GM18861 (cell line): Measurements from ENCODE around the gene CITED2.
"Not testable (repeated sequence)": the region's sequence is repeated elsewhere in the genome, so short reads cannot be mapped to it uniquely, and the experiment has no call there.

ENCODE experiments used
- ATAC-seq: cut with Tn5 transposase; IDR thresholded peaks from one replicate; pipeline ENCODE4 v1.9.1; 2021; ENCODE audit not compliant: unreplicated experiment

Gene CITED2, protein sequence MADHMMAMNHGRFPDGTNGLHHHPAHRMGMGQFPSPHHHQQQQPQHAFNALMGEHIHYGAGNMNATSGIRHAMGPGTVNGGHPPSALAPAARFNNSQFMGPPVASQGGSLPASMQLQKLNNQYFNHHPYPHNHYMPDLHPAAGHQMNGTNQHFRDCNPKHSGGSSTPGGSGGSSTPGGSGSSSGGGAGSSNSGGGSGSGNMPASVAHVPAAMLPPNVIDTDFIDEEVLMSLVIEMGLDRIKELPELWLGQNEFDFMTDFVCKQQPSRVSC

DNA sequence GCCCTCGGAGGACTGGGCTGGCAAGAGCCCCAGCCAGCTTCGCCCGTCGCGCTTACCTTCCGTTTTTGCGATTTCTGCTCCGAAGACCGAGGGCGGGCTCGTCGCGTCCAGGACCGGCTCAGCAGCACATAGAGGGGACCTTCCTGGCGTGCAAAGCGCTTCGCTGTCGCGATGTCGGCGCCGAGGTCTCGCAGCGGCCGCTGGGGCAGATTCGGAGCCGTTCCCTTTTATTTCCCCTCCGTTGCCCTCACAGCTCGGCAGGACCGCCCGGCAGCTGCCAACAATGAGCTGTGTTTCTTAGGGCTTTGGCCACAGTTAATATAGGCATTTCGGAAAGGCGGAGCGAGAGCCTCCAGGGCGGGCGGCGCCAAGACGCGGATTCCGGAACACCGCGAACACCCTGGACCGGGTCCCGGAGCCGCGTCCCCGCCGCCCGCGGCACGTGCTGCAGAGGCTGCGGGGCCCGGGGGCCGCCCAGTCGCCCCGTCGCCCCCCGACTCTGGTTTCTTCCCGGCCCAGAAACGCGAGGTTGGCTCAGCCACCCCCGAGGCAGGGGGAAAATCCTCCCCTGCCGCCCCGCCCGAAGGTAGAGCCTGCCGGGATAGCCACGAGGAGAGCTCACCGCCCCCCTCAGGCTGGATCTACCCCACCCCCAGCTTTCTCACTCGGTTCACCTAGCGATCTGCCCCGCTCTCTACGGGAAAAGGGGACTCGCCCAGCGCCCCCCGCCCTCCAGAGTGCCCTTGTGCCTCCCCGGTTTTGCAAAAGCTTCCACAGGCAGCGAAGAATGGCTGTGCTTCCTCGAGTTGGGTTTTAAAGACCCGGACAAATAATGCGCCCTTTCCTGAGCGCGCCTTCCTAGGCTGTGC, at the start of gene CITED2:
TSS of gene CITED2 (minus strand) at position 292 of the 869 bp plus-strand sequence. CDS start 704 bp downstream, outside the sequence.
- peak; percentile 68 for ATAC-seq

DNA sequence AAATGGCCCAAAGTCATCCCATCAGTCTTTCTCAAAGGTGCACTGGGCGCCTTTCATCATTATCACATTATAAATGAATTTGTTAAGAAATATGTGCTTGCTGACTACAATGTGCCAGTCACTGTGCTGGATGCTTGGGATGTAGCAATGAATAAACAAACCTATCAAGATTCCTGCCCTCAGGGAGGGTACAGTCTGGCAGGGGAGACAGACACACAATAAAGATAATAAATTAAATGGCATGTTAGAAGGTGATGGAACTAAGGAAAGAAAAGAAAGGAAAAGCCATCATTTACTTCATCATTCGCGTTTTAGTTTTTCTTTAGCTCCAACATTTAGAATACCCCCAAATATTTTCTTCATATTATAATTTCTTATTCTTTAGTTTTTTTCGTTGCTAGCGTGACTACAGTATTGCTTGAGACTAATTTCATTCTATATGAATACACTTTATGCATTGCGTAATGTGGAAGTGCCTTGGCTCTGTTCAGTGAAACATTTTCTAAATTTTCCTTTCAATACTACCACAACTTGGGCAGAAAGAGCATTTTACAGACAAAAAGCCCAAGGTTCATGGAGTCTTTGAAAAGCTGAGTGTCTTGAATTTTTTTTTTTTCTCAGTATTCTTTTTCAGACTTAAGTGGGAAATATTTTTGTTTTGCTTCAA, 48.7 kb upstream of the CITED2 start:
- ATAC-seq: no peak

DNA sequence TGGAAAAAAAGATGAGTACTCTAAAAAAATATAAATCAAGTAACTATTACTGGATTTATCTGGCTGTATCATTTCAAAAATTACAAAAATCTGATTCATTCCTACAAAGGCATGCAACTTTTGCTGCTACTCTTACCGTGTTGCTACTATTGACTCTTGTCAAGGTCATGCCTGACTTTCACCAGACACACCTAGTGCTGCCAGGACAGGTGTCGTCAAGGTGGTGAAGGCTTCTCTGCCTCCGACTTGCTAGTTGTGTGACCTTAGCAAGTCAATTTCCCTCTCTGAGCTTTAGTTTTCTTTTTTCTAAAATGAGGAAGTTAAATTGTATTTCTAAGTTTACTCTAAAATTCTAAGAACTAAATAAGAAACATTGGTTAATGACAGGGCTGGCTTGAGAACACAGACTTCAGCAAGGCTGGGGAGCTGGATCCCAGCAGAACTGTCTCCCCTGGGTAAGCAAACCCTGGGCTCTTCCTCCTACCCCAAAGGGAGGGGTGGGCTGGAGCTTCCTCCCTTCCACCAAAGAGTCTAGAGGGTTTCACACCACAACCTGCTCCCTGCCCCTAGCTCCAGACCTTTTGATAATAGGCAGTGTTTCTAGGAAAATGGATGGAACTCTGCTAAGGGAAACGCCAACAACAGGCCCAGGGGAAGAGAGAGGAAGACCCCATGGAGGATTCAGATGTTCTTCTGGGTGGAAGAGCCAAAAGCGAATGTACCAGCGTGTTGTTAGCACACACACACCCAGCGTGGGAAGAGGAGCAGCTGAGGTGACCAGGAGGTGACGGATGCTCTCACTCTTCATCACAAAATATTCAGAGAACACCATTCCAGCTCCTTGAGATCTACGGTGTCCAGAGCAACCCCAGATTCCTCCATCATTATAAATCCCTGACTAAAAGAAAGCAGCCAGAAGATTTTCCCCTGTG, 47.9 kb upstream of the CITED2 start:
- no peak for ATAC-seq

DNA sequence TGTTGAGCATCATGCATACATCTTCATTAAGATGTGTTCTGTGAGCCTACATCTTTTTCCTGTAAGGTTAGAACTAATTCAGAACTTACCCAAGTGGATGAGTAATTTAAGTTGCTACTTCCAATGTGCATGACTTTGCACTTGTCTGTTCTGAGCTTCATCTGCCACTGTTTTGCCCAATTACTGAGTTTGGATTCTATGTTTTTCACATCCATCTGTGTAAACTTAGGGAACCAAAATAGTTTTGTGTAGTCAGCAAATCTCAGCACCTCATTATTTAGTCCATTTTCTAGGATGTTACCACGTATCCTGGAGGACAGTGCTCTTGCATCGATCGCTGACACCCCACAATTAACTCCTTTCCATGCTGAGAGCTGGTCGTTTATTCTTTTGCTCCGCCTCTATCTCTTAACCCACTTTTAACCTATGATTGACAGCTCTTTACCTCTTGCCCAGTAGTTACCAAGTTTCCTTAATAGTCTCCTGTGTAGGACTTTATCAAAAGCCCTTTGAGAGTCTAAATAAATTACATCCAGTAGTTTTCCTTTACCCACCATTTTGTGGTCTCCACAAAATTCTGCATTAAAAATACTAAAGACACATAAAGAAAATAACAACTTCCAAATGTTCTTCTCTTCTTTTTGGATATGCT, 44.2 kb upstream of the CITED2 start:
- ATAC-seq: no peak

DNA sequence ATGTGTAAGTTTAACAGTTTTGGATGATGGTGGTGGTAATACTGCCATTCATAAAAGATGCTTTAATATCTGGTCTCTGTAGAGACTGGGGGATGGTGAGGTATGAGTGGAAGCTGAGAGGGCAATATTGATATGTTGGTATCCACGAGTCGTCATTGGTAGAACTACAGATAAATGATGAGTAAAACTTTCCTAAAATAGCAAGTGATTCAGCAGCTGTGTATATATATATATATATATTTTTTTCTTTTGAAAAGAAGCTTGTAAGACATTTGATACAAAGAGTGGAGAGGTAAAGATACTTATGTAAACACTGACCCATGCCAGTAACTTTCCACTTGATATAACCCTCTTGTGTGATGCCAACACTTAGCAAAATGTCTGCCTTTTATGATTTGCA, 41.7 kb upstream of the CITED2 start:
- ATAC-seq: no peak

DNA sequence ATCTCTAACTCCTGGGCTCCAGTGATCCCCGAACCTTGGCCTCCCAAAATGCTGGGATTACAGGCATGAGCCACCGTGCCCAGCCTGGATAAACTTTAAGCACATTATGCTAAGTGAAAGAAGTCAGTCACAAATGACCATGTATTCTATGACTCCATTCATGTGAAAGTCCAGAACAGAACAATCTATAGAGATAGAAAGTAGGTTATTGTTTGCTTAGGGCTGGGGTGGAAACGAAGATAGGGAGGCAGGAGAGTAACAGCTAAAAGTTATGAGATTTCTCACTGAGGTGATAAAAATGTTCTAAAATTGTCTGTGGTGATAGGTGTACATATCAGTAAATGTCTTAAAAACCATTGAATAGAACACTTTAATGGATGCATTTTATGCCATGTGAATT, 40.9 kb upstream of the CITED2 start:
- no peak for ATAC-seq

DNA sequence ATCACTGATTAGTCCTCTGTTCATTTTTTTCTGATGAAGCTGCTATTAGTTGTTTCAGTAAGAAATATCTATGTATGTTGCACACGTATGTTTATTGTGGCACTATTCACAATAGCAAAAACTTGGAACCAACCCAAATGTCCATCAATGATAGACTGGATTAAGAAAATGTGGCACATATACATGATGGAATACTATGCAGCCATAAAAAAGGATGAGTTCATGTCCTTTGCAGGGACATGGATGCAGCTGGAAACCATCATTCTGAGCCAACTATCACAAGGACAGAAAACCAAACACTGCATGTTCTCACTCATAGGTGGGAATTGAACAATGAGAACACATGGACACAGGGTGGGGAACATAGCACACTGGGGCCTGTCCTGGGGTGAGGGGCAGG, 37.7 kb upstream of the CITED2 start:
- ATAC-seq: not testable (repeated sequence)

DNA sequence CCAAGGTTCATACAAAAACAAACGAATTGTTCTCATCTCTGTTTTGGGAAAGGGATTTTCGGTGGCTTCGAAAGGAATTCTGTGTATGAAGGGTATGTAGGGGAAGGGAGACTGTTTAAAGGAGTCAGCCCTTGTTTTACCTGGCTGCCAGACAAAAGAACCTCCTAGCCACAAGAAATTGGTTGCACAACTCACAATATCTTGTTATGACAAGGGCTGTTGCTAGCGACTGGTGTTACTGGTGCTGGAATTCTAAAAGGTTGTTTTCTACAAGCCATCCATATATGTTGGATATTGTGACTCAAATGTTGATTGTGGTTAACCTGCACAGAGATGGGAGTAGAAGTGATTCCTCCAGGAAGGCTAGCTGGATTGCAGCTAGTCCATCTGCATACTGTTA, 34.6 kb upstream of the CITED2 start:
- ATAC-seq: no peak

DNA sequence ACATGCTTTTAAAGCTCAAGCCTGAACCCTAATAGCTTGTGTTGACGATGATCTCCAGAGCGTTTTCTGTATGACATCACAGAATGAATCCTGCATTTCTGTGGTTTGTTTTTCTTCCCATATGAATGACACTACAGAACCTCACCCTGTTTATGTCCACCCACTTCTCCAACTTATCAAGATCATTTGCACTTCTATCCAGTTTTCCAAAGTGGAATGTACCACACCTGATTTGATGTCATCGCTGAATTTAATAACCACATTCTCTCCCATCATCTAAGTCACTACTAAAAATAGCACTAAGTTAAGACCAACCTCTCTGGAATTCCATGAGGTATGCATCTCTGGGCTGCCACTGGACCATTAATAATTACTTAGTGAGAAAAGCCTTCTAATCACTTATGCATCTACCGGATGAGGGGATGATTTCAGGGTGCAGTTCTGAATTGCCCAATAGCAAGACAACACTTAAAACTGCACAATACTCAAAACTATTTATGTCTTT, 33.3 kb upstream of the CITED2 start:
- ATAC-seq: no peak

DNA sequence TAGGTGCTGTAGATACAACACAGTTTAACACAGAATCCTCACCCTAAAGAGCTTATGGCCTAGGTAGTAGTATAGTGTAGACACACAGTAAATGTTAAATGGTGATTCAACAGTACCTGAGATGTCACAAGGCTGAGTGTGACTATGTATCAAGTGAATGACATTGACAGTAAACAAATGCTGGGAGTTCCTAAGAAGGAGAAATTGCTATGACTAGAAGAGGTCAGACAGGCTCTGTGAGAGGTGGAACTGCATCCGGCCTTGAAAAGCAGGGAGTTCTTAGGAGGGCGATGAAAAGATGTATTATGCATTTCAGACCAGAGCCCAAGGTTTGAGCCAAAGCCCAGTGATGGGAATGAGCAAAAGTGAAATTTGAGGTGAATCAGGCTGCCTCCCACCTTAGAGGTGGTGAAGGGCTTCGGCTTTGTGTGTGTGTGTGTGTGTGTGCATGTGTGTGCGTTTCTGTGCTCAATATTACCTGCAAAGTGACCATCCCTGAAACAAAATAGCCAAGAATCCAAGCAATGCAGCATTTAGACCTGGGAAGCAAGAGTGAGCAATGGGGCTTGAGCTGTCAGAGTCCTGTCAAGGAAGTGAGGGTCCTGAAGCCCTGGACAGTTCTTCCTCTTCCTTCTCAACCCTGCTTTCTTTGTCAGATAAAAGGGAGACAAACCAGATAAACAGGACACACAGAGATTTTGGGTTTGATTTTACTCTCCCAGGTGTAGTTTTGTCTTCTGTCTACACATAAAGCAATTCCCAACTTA, 32.3 kb upstream of the CITED2 start:
- ATAC-seq: no peak

DNA sequence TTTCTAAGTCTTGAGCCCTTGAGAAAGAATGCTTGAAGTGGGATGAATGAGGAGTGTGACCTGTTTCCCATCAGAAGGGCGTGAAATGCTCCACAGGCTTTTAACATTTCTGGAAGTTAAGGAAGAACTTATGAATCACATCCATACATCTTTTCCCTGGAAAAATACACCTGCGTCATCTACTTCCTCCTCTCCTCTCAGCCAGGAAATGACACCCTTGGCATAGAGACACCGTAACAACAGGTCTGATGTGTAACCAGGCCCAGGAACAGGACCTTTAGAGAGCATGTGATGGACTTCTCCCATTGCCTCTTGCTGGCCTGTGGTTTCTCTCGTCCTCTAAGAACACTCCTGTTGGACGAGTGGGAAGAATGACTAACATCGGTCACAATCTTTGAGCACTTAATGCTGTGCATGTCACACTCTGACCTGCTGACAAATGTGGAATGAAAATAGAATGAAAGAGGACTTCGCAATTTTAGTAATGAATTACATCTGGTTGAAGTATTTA, 28.5 kb upstream of the CITED2 start:
- no peak for ATAC-seq

DNA sequence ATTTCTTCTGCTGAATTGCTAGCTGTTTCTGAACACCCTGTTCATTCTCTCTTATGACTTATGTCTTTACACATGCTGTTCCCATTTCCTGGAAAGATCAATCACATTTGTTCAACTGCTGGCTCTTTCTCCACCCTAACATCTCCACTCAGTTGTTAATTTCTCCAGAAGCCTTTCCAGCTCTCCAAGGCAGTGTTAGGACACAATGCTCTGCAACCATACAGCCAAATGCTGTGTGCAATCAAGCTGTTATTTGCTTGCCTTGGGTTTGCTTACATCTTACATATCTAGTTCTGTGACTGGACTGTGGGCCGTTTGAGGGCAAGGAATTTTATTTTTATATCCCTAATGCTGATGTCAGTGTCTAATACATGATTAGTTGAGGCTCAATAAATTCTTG, 24.2 kb upstream of the CITED2 start:
- no peak for ATAC-seq

DNA sequence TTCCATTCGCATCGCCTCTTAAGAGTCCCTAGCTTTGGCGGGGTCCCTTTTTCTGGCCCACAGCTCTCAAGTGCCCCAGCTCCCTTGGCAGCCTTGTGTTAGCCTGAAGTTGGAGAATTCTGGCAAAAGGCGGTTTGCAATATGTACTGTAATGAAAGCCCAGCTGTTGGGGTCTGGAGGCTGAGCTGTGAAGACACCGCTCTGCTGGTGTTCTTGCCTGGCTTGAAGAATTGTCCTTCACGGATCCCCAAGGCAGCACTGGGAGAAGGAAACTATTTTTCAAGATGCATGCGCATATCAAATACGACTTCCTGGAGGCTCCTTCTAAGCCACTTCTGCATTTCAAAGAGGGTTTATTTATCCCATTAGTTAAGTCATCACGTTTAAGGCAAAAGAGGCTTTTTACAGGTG, 21.4 kb upstream of the CITED2 start:
- no peak for ATAC-seq

DNA sequence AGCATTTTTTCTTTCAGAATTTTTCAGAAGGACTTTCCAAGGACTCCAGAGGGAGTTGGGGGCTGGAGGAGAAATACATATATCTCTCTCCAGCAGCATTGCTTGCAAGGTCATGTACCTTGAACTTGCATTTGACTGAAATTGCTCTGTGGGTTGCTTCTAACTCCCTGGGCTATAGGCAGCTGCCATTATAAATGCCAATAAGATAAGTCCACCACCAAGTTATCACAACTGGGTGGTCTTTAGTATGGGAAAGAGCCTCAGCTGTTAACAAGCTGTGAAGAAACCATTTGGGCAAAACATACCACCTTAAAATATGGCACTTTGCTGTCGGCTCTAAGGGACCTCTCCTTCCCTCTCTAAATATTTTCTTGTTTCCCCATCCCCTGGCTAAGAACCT, 20.9 kb upstream of the CITED2 start:
- no peak for ATAC-seq

DNA sequence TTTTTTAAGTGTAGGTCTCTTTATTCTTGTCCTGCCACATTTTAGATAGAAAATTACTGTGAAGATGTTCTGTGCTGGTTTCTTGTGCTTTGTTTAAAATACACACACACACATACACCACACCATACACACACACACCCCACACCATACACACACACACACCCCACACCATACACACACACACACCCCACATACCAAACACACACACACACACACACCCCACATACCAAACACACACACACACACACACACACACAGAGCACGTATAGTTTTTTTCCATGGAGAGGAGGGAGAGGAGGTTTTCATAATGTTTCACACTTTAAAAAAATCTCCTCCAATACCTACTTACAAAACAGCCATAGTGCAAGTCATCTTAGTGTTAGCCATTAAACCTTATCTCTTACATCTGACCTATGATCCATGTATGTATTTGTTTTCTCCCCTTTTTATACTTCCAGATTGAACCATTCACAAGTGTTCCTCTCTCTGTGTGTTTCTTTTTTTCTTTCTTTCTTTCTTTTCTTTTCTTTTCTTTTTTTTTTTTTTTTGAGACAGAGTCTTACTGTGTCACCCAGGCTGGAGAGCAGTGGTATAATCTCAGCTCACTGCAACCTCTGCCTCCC, 19.7 kb upstream of the CITED2 start:
- ATAC-seq: no peak

DNA sequence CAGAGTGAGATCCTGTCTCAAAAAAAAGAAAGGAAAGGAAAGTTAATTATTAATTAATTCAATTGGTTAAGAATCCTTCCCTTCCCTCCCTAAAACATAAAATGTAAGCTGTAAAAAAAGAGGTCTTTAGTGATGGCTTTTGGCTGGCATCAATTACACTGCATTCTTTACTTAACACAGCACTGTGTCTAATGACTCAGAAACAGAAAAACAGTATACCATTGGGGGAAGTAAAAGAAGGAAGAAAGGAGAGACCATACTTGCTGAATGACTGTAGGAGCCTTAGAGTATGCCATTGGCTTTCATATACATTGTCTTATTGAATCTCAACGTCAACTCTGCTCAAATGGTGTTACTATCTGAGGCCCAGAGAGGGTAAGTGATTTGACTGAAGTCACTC, 18.3 kb upstream of the CITED2 start:
- peak; percentile 100 for ATAC-seq

DNA sequence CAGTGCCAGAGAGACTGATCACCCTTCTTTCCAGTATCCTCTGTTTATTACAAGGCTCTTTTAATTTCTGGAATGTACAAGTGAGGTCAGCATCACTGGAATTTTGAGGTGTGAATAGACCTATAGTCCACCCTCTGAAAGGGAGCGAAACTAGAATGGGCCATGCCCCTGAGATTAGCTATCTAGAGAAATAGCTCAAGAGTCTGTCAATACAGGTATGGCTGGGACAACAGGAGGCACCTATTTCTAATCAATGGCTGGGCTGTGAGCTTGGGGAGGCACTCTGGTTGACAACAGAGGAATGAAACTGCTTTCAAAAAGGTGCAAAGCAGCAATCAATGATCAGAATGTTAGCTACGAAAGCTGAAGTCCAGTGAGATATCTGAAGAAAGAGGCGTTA, 17.3 kb upstream of the CITED2 start:
- no peak for ATAC-seq

DNA sequence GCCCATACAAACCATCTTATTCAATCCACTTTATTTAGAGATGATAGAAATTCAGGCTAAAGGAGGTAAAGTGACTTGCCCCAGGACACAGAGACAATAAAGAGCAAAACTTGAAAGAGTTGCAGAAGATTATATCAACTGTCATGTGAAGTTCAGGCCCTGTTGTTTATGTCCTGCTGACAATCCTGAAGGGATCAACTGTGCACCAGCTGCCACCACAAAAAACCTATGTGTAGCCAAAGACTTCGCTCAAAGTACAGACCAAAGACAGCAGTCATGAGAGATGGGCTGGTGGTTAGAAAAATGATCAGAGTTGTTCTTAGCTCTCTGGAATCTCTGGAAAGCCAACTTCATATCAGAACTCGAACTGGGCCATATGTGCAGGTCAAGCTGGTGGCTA, 16.0 kb upstream of the CITED2 start:
- ATAC-seq: no peak

DNA sequence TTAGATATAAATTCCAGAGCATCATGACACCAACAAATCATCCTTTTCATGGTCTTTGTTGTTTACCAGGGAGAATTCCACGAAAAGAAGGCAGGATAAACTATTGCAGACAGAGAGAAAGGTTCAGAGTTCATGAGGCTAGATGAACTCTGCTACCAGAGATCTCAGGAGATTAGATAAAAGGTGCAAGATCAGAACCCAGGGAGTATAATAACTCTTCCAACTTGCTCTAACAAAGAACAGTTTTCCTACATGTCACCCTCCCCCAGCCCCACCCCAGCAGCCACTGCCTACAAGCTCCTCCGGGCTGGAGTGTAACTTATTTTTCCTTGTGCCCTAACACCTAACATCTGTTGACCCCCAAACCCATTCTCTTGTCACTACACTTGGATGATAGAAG, 13.9 kb upstream of the CITED2 start:
- no peak for ATAC-seq
